ENCODE data around the gene ELAC2.
"Not testable (repeated sequence)": the region's sequence is repeated elsewhere in the genome, so short reads cannot be mapped to it uniquely, and the experiment has no call there.

The ELAC2 gene

DNA sequence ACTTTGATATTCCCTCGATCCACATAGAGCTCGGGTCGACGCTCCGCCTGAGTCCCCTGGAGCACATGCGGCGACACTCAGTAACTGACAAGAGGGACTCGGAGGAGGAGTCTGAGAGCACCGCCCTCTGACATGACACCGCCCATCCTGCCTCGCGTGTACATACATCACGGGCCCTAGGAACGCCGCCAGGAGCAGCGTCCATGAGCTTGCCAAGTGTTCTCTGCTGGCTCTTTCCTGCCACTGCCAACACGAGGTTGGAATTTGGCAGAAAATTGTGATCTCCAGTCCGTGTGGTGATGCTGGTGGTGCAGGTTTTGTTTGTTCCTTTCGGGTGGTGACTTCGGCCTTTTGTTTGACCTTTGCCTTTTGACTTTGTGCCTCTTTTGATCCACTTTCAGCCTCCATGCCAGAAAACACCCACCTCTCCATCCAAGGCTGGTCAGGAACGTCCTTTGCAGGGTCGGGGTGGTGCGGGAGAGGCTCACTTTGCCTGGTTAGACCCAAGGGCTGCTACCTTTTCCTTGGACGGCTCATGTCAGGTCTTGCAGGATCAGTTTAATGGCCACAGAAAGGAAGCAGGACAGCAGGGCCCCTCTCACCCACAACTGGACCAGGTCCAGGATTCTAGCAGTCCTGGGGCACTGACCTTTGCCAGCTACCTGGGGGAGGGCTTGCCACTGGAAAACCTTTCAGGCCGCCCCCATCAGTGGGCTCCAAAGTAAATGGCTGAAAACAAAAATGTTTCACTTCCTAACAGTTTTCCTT, 27.6 kb downstream of the ELAC2 start:
- DNase-seq (ENCODE audit: low spot score) = no peak

GRCh38 chr17:12987120-12987519, 30.7 kb downstream of the ELAC2 start:
- DNase-seq (ENCODE audit: low spot score) = no peak

GRCh38 chr17:12985431-12986293, 32.2 kb downstream of the ELAC2 start:
- no peak for DNase-seq (ENCODE audit: low spot score)

DNA sequence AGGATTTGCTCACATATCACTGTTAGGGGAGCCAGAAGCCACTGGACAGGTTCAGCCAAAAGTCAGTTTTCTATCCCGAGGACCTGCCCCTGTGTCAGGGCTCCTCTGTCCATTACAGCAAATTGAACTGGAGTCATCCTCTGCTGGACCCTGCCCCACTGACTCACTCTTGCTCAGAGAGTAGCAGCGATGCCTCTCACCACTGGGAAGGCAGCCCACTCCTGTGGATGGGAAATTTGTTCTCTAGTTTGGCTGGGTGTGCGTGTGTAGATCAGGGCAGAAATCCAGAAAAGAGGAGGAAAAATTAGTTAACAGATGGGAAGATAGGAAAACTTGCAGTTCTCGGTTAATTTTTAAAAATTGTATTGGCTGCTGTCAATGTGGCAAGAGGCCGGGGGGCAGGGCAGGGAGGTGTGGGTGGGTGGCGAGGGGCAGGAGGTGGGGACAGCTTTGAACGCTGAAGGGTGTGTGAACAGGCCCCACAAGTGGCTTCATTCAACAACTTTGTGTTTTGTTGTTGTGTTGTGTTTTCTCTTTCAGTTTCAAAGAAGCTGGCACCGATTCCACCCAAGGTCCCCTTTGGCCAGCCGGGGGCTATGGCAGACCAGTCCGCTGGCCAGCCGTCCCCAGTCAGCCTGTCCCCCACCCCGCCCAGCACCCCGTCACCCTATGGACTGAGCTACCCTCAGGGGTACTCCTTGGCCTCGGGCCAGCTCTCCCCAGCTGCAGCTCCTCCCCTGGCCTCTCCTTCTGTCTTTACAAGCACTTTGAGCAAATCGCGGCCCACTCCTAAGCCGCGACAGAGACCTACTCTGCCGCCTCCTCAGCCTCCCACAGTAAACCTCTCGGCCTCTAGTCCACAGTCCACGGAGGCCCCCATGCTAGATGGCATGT, 33.6 kb downstream of the ELAC2 start:
- no peak for DNase-seq (ENCODE audit: low spot score)

DNA sequence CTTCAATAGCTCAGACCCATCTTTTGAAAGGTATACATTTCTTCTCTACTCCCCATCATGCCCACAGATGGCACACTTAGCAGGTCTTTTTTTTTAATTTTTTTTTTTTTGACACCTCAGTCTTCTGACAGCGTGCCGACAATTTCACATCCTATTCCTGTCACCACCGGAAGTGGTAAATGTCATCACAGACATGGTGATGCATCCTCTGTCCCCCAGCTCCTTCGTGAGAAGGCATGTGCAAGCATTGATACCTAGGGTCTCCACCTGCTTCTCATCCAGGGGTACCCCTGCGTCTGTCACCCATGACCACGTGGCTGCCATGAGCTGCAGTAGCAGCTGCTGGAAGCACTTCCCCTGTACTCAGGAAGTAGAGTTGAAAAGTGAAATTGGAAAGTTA, 35.6 kb downstream of the ELAC2 start:
- no peak for DNase-seq (ENCODE audit: low spot score)

DNA sequence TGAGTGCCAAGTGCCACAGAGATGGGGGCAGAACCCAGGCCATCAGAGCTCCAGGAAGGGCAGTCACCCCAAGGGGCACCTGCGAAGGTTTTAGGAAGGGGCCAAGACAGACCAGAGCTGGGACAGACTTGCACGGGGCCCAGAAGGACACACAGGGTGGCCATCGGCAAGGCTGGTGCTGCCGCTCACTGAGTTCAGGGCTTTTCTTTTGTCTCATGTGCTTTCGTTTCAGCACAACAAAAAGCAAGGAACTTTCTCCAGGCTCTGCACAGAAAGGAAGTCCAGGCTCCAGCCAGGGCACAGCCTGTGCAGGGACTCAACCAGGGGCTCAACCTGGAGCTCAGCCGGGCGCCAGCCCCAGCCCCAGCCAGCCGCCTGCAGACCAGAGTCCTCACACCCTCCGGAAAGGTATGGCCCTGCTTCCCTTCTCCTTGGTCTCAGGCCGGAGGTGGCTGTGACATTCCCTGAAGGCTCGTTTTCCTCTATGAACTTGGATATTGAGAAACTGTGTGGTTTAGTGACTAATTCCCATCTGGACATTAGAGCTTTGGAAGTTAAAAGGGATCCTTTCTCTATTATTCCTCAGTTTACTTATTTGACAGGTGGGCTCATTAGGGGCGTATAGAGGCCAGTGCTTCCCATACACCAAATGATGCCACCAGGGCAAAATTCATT, 37.9 kb downstream of the ELAC2 start:
- DNase-seq (ENCODE audit: low spot score) = no peak

DNA sequence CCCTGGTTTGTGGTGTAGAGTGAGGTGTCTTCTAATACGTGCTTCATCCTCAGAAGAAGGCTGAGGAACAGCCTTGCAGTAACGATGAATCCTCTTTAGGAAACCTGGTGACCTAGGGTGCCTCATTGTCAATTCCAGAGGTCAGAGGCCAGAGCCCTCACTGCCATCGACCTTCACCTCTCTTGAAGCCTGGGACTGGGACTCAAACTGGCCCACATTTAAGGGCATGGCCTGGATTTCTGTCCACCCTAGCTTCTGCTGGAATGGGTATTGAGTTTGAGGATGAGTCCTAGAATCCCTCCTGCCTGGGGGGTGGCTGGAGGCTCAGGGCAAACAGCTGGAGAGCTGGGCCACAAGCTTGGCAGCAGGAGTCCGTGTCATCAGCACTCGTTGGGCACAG, 38.6 kb downstream of the ELAC2 start:
- DNase-seq (ENCODE audit: low spot score) = no peak

- DNase-seq (ENCODE audit: low spot score) = not testable (repeated sequence)
Observed at GRCh38 chr17:12978787-12979186, 39.0 kb downstream of the ELAC2 start.

DNA sequence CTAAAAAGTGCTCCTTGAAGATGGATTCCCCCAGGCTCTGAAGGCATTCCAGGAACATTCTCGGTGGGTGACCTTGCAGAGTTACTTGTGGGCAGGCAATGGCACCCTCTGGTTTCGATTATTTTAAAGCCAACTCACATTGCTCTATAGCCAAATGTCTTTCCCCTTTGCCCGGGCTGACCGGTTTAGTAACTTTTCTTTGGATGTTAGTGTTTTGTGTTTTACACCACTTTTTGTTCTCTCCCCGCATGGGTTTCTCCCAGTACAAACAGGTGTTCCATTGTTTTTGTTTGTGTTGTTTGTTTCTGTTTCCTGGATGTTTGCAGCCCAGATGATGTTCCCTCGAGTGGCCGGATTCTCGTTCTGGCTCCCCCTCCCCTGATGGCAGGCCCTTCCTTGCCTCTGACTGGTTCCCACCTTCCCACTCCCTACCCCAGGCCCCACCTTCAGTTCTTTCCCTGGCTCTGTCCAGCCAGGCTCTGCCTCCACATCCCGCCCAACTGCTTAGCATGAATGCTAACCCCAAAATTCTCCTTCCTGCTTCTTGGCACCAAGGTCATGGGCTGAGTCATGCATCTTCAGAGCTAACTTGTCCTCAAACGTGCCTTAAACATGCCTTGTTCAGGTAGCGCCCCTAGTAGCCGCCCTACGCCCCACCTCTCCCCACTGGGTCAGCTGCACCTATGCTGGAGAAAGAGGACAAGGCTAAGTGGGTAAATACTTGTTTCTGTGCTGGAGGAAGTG, 40.6 kb downstream of the ELAC2 start:
- no peak for DNase-seq (ENCODE audit: low spot score)

DNA sequence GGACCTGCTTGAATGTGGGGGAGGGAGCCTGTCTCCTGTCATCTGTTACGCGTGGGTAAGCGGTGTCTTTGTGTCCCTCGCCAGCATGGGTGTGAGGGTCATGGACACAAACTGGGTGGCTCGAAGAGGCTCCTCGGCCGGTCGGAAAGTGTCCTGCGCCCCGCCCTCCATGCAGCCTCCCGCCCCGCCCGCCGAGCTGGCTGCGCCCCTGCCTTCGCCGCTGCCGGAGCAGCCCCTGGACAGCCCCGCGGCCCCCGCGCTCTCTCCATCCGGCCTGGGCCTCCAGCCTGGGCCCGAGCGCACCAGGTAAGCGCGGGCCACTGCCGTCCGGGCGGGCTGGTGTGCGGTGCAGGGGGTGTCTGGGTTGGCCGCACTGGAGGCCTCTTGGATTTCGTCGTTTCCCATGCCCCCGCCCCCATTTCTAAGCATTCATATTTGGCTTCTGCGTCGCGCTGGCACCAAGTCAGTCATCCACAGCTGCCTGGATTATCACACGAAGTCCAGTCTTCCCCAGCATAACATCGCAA, 43.8 kb downstream of the ELAC2 start:
- DNase-seq (ENCODE audit: low spot score) = no peak

DNA sequence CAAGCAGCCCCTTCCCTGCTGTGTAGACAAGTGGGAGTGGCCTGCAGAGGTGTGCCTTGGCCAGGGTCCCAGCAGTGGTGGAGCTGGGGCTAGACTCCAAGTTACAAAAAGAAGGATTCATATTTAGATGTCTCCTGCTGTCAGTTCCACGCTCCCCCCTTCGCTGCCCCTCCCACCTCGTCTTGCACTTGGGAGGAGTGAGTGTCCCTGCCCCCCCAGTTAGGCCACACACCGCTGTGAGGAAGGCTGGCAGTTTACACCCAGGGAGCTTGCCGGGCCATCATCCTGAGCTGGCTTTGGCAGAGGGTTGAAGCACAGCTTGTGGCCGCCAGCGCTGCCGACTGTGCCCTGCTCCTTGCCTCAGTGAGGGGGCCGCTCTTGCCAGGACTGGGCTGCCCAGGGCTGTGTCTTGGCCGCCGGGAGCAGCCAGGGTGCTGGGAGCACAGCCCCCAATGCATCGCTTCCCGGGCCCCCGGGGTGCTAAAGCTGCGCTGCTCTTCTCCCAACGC, 44.3 kb downstream of the ELAC2 start:
- DNase-seq (ENCODE audit: low spot score) = no peak

DNA sequence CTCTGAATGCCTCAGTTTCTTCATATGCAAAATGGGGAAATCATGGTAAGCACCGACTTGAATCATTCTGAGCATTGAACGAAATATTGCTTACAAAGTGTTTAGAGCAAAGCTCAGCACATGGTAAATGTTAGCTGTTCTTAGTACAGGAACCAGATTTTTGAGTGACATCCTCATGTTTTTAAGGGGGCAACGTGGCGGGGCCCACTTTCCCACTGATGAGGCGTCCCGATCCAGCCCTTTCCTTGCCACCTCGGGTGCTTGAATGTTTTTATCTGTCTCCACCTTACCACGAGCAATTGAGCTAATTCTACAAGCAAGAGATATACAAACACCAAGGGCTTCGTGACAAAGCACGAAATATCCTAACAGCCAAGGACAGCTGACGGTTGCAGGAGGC, 49.9 kb downstream of the ELAC2 start:
- DNase-seq (ENCODE audit: low spot score) = no peak

- DNase-seq (ENCODE audit: low spot score) = no peak
Observed at GRCh38 chr17:12966413-12966812, 51.4 kb downstream of the ELAC2 start.

DNA sequence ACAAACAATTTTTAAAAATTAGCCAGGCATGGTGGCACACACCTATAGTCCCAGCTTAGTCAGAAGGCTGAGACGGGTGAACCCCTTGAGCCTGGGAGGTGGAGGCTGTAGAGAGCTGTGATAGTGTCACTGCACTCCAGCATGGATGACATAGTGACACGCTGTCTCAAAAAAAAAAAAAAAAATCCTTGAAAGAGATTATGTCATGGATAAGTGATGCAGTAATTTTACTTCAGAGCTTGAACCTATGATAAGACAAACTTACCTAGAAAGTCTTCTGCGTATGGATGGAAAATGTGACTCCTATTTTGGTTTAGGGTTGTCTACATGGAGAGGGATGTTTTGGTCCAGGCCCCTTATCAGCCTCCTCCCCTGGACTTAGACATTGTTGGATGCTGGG, 51.8 kb downstream of the ELAC2 start:
- no peak for DNase-seq (ENCODE audit: low spot score)

- no peak for DNase-seq (ENCODE audit: low spot score)
Observed at GRCh38 chr17:12964840-12965239, 53.0 kb downstream of the ELAC2 start.

DNA sequence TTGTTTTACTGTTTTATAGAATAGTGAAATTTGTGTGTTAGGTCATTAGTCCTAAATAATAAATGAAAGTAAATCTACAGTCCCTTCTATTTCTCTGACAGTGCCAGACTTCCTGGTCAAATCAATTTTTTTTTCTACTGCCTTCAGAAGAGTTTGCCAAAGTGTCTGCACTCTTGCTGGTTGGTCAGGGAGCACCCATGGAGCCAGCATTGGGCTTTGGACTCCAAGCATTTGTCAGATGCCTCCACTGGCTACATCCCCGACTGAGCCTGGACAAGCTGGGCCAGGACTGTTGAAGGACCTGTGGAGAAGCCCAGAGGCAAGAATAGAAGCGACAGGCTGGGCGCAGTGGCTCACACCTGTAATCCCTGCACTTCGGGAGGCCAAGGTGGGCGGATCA, 53.7 kb downstream of the ELAC2 start:
- DNase-seq (ENCODE audit: low spot score) = no peak

- no peak for DNase-seq (ENCODE audit: low spot score)
Observed at GRCh38 chr17:12963505-12963904, 54.3 kb downstream of the ELAC2 start.

DNA sequence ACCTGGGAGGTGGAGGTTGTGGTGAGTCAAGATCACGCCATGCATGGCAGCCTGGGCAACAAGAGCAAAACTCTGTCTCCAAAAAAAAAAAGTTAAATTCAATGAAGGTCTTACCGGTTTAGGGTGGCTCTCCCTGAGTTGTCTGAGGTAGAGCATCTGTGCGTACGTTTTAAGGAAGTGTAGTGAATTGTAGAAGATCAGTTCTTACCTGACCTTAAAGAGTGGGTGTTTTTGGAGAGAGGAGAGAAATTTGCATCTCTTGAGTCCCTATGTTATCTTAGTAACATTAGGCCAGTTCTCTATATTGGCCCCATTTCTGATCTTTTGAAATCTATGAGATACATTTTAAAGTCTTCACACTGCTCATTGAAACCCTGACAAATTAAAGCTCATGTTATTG, 56.2 kb downstream of the ELAC2 start:
- DNase-seq (ENCODE audit: low spot score) = no peak

DNA sequence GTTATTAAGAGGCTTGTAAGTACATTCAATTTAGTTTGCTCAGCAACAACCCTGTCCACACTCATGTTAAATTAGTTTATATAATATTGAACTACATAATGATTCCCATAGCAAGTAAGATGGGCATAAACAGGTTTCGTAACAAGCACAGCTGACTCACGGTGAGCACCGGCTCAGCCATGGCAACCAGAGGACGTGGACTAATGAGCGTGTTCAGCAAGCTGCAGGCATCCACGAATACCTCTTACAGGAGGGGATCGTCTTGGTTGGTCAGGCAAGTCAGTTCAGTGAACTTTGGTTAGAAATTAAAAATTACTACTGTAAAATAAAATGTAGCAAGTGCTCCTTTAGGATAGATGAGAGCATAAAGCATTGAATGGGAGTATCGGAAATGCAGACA, 58.4 kb downstream of the ELAC2 start:
- DNase-seq (ENCODE audit: low spot score) = no peak

- DNase-seq (ENCODE audit: low spot score) = no peak
Observed at GRCh38 chr17:12958786-12959185, 59.0 kb downstream of the ELAC2 start.

DNA sequence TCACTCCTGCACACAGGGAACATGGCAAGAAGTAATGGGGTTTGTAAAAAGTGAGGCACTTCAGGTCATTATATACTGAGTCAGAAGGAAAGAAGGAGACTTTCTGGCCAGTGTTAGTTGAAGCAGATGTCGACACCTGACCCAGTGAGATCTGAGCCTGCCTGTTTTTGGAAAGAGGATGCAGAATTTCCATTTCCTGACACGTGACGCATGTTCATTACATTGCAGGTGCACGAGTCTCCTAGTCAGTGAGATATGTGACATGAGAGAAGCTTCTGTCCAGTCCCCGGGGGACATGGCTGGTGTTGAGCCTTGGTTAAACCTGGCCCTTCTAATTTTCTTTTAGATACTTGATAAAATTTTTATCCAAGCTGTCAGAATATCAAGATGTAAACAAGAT, 62.3 kb downstream of the ELAC2 start:
- DNase-seq (ENCODE audit: low spot score) = no peak
